ENCODE measurements around the gene CYREN. TPM values are rescaled to one million over a fixed set of nuclear protein-coding genes. Genes with fewer than 3 reads are reported as not detected.

The CYREN gene
- total and polyA plus RNA-seq, 9 of the 15 experiments (the other 6 are each of a cell fraction or from before 2014, with no cell fraction given) = 13.9 to 108 (median 88.8) TPM

GRCh38 chr7:135147341-135147898 lies 23.1 kb downstream of the CYREN start:
- Histone ChIP-seq H3K4me1 (replicated peaks in 1 of 2; ENCODE audit: control insufficient read depth in 2 of 2, insufficient read depth in 2 of 2, low read length in 2 of 2) (peaks cover 0 to 11% of the 10 kb centered on the region in 2 experiments; a peak in 3 of 5 replicates), H3K9me3 (replicated peaks; ENCODE audit: control insufficient read depth, insufficient read depth, low read depth, low read length) (no peaks in the 10 kb centered on the region), H3K36me3 (ENCODE audit: control insufficient read depth, insufficient read depth, low read length) (no peaks in the 10 kb centered on the region), H3K9me1 (ENCODE audit: control insufficient read depth, insufficient read depth, low read length) (no peaks in the 10 kb centered on the region), H2AFZ (ENCODE audit: low read depth, low read length) (peak overlapping the region; percentile 89), H3K79me2 (ENCODE audit: control insufficient read depth, insufficient read depth, low read length) (no peaks in the 10 kb centered on the region), H3K27ac (ENCODE audit: extremely low read depth, low read depth, low read length) (peak overlapping the region; percentile 58; the same call in 2 of the 3 replicates), H3K27me3 (ENCODE audit: control insufficient read depth in 2 of 2, insufficient read depth in 2 of 2, low read length in 2 of 2) (no peaks in the 10 kb centered on the region), H3K4me3 (peak overlapping the region; percentile 4), H4K20me1 (replicated peaks; ENCODE audit: control insufficient read depth, insufficient read depth, low read length) (no peaks in the 10 kb centered on the region), H3K4me2 (ENCODE audit: insufficient read depth, low read length) (peak overlapping the region; percentile 86), H3K9ac (ENCODE audit: insufficient read depth in 1 of 2, low read depth in 2 of 2, low read length in 2 of 2) (peak overlapping the region in 1 of 2 experiments; percentile 36; a peak in 2 of 4 replicates)
- ATAC-seq (peak; percentile 57), FAIRE-seq (no peak), DNase-seq (ENCODE audit: extremely low read depth in 1 of 4, low spot score in 3 of 4) (peak in 2 of 4 experiments; percentile 14 to 17)
- BruUV-seq (replicated peaks) = TSS peak; percentile 62
- POLR2A ChIA-PET = interaction anchor here (0.7 to 2.1 kb wide), 10 partner anchors 11 to 133 kb away, joined by 3 to 11 read pairs (median 4); partner anchors contain the start of gene CYREN
- in situ Hi-C loops (cut with MboI) (no loop called here), intact Hi-C loops (cut with micrococcal nuclease) (no loop called here)
- 11% methylated on average over 6 of the region's 6 CpGs for WGBS (ENCODE audit: insufficient coverage, low coverage, missing lambda C conversion rate)
- CTCF ChIA-PET (ENCODE audit: low intra/inter-chr PET ratio) = no interaction called here
- TF ChIP-seq MAFK (IDR thresholded peaks at IDR 0.05; ENCODE audit: low read length) = no peak
- TF ChIP-seq FOSL1 (tag; conservative IDR thresholded peaks at IDR 0.05) = 0 out of 2 replicates have a peak, but pooled peaks have one; percentile 3
- 0 out of 4 replicates have a peak, but pooled peaks of 1 of the 2 experiments have one; percentile 19 for TF ChIP-seq MNT (conservative IDR thresholded peaks at IDR 0.05)
- TF ChIP-seq ZNF589 (CRISPR knock-in tag; IDR thresholded peaks at IDR 0.05; ENCODE audit: low read depth) = peak; percentile 74; the same call in 1 of the 2 replicates
- no peak for TF ChIP-seq ZNF146 (CRISPR knock-in tag; IDR thresholded peaks at IDR 0.05; ENCODE audit: unreplicated experiment)
- peak; percentile 86 for TF ChIP-seq ZNF766 (CRISPR knock-in tag; conservative IDR thresholded peaks at IDR 0.05)
- peak; percentile 49; the same call in 1 of the 2 replicates for TF ChIP-seq ETV5 (CRISPR knock-in tag; IDR thresholded peaks at IDR 0.05; ENCODE audit: low read depth)
- TF ChIP-seq, protein P1, sequence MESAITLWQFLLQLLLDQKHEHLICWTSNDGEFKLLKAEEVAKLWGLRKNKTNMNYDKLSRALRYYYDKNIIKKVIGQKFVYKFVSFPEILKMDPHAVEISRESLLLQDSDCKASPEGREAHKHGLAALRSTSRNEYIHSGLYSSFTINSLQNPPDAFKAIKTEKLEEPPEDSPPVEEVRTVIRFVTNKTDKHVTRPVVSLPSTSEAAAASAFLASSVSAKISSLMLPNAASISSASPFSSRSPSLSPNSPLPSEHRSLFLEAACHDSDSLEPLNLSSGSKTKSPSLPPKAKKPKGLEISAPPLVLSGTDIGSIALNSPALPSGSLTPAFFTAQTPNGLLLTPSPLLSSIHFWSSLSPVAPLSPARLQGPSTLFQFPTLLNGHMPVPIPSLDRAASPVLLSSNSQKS (CRISPR knock-in tag; IDR thresholded peaks at IDR 0.05) = peak; percentile 65; the same call in 1 of the 2 replicates
- TF ChIP-seq IRF9 (tag; IDR thresholded peaks at IDR 0.05) = no peak
- TF ChIP-seq, protein P2, sequence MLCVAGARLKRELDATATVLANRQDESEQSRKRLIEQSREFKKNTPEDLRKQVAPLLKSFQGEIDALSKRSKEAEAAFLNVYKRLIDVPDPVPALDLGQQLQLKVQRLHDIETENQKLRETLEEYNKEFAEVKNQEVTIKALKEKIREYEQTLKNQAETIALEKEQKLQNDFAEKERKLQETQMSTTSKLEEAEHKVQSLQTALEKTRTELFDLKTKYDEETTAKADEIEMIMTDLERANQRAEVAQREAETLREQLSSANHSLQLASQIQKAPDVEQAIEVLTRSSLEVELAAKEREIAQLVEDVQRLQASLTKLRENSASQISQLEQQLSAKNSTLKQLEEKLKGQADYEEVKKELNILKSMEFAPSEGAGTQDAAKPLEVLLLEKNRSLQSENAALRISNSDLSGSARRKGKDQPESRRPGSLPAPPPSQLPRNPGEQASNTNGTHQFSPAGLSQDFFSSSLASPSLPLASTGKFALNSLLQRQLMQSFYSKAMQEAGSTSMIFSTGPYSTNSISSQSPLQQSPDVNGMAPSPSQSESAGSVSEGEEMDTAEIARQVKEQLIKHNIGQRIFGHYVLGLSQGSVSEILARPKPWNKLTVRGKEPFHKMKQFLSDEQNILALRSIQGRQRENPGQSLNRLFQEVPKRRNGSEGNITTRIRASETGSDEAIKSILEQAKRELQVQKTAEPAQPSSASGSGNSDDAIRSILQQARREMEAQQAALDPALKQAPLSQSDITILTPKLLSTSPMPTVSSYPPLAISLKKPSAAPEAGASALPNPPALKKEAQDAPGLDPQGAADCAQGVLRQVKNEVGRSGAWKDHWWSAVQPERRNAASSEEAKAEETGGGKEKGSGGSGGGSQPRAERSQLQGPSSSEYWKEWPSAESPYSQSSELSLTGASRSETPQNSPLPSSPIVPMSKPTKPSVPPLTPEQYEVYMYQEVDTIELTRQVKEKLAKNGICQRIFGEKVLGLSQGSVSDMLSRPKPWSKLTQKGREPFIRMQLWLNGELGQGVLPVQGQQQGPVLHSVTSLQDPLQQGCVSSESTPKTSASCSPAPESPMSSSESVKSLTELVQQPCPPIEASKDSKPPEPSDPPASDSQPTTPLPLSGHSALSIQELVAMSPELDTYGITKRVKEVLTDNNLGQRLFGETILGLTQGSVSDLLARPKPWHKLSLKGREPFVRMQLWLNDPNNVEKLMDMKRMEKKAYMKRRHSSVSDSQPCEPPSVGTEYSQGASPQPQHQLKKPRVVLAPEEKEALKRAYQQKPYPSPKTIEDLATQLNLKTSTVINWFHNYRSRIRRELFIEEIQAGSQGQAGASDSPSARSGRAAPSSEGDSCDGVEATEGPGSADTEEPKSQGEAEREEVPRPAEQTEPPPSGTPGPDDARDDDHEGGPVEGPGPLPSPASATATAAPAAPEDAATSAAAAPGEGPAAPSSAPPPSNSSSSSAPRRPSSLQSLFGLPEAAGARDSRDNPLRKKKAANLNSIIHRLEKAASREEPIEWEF (CRISPR knock-in tag; IDR thresholded peaks at IDR 0.05) = peak; percentile 14; the same call in 1 of the 2 replicates
